HG03378 (cell line): ENCODE measurements around the gene NES.

Experiments used
- ATAC-seq: cut with Tn5 transposase; IDR thresholded peaks from one replicate; pipeline ENCODE4 v1.9.1; 2021; ENCODE audit warnings: mild to moderate bottlenecking, moderate library complexity; ENCODE audit not compliant: unreplicated experiment

The NES gene

GRCh38 chr1:156676820-156677615 is at the start of gene NES:
Gene NES, minus strand, starts transcription at chr1:156677407. Its CDS starts 143 bp downstream, at chr1:156677264.
- ATAC-seq = no peak

- ATAC-seq = no peak
These were observed 49.5 kb upstream of the NES start for GRCh38 chr1:156726549-156727226.

- ATAC-seq = peak; percentile 36
These were observed 48.6 kb upstream of the NES start for GRCh38 chr1:156725683-156726280.

- no peak for ATAC-seq
These were observed 44.3 kb upstream of the NES start for GRCh38 chr1:156721535-156721934.

GRCh38 chr1:156721131-156721530 is 43.9 kb upstream of the NES start:
- no peak for ATAC-seq

- ATAC-seq = no peak
These were observed 40.1 kb upstream of the NES start for GRCh38 chr1:156717351-156717750.

GRCh38 chr1:156714830-156715229 is 37.6 kb upstream of the NES start:
- ATAC-seq = no peak

GRCh38 chr1:156712626-156713025 is 35.4 kb upstream of the NES start:
- no peak for ATAC-seq

- no peak for ATAC-seq
These were observed 34.0 kb upstream of the NES start for GRCh38 chr1:156711011-156711817.

GRCh38 chr1:156709757-156710489 is 32.7 kb upstream of the NES start:
- ATAC-seq = no peak

- ATAC-seq = no peak
These were observed 31.8 kb upstream of the NES start for GRCh38 chr1:156709031-156709430.

GRCh38 chr1:156708218-156708661 is 31.0 kb upstream of the NES start:
- no peak for ATAC-seq

- ATAC-seq = no peak
These were observed 30.4 kb upstream of the NES start for GRCh38 chr1:156707417-156708217.

- ATAC-seq = no peak
These were observed 29.6 kb upstream of the NES start for GRCh38 chr1:156706657-156707416.

- no peak for ATAC-seq
These were observed 28.9 kb upstream of the NES start for GRCh38 chr1:156705918-156706656.

- no peak for ATAC-seq
These were observed 28.2 kb upstream of the NES start, which contains the start of gene CRABP2 for GRCh38 chr1:156705321-156705917. Gene CRABP2, minus strand, starts transcription at chr1:156705583. Its CDS starts 137 bp downstream, at chr1:156705446.

GRCh38 chr1:156704930-156705320 is 27.7 kb upstream of the NES start:
- no peak for ATAC-seq
